ENCODE data around the gene STK33.

Gene STK33

DNA sequence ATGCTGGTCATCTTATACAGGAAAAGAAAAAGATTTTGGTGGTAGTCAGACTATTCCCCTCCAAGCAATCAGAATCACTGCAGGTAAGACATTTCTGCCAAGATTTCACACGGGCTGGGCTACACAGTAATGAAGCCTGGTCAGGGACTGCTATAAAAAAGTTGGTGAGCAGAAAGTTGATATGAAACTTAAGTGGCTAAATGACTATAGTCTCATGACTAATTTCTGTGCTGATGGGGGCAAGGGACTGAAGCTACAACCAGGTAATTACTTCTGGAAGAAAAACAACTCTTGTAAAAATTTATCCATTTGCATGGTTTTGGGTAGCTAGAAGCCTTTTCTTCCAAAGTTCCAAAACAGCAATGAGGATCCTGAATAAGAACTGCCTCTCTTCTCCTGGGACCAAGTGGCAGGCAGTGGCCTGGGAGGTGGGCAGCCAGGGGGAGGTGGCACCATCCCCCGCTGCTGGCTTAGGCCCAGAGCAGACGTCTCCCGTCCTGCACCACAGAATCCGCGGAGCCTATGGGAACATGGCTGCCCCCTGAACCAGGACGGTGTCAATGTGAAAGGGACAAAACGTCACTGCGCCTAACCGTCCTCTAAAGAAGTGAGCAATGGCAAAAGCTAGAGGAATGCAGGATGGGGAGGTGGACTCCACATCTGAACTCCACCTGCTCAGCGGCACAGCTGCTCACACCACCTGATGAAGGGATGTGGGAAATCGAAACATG lies 207.7 kb downstream of the STK33 start:
- TF ChIP-seq, protein P1, sequence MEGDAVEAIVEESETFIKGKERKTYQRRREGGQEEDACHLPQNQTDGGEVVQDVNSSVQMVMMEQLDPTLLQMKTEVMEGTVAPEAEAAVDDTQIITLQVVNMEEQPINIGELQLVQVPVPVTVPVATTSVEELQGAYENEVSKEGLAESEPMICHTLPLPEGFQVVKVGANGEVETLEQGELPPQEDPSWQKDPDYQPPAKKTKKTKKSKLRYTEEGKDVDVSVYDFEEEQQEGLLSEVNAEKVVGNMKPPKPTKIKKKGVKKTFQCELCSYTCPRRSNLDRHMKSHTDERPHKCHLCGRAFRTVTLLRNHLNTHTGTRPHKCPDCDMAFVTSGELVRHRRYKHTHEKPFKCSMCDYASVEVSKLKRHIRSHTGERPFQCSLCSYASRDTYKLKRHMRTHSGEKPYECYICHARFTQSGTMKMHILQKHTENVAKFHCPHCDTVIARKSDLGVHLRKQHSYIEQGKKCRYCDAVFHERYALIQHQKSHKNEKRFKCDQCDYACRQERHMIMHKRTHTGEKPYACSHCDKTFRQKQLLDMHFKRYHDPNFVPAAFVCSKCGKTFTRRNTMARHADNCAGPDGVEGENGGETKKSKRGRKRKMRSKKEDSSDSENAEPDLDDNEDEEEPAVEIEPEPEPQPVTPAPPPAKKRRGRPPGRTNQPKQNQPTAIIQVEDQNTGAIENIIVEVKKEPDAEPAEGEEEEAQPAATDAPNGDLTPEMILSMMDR (conservative IDR thresholded peaks at IDR 0.05; ENCODE audit: low read length): no peak
- no peak overlapping the region for H3K4me3 ChIP-seq (ENCODE audit: low read length)
- DNase-seq (ENCODE audit: low read depth): no peak

DNA sequence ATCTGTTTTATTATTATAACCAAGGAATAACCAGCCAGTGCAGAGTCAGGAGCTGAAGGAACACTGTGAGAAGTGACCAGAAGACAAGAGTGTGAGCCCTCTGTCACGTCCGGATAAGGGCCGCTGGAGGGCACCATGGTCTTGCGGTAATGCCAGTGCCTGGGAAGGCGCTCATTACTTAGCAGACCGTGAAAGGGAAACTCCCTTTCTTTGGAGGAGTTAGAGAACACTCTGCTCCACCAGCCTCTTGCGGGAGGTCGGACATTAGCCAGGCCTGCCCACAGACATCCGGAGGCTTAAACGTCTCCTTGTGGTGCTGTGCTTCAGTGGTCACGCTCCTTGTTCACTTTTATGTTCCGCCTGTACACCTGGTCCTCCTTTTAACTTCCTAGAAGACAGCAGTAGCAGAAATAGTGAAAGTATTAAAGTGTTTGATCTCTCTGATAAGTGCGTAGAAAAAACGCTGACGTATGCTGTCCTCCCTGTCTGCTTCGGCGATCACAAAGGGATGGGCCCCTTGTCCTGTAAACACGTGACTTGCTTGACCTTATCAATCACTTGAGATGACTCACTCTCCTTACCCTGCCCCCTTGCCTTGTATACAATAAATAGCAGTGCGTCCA lies 209.7 kb downstream of the STK33 start:
- no peak overlapping the region for H3K4me3 ChIP-seq (ENCODE audit: low read length)
- TF ChIP-seq, protein P1 (conservative IDR thresholded peaks at IDR 0.05; ENCODE audit: low read length): no peak
- peak; percentile 15 for DNase-seq (ENCODE audit: low read depth)

DNA sequence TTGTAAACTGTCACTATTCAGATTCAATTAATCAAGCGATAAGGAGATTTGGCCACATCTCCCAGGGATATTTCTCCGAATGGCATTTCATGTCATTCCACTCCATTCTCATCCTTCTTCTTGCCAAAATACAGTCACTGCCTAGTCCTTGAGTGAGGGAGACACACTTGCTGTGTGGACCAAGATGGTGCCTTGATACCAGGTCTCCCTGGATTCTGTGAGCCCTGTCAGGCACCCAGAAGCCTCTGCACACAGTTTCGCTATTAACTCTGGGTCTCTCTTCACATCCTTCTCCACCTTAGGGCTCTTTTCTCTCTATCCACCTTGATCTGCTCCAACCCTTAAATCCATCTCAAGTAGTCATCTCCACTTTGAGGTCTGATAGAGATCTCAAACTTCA lies 210.4 kb downstream of the STK33 start:
- no peak overlapping the region for H3K4me3 ChIP-seq (ENCODE audit: low read length)
- DNase-seq (ENCODE audit: low read depth): no peak
- TF ChIP-seq, protein P1 (conservative IDR thresholded peaks at IDR 0.05; ENCODE audit: low read length): no peak

DNA sequence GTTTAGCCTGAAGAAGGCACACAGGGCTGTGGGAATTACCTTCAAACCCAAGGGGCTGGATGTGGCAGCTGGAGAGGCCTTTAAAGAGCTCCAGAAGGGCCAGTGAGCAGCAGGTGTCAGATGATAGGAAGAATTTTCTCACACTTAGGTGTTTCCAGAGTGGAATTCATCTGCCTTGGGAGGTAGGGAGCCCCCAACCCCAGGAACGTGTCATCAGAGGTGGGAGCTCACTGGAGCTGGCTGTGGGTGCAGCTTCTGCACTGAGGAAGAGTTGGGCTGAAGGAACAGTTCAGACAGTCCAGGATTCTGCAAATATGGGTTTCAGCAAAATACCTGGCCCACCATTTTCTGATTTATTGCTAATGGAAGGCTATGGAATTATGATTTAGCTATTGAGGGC lies 210.8 kb downstream of the STK33 start:
- no peak for DNase-seq (ENCODE audit: low read depth)
- TF ChIP-seq, protein P1 (conservative IDR thresholded peaks at IDR 0.05; ENCODE audit: low read length): no peak
- no peak overlapping the region for H3K4me3 ChIP-seq (ENCODE audit: low read length)

DNA sequence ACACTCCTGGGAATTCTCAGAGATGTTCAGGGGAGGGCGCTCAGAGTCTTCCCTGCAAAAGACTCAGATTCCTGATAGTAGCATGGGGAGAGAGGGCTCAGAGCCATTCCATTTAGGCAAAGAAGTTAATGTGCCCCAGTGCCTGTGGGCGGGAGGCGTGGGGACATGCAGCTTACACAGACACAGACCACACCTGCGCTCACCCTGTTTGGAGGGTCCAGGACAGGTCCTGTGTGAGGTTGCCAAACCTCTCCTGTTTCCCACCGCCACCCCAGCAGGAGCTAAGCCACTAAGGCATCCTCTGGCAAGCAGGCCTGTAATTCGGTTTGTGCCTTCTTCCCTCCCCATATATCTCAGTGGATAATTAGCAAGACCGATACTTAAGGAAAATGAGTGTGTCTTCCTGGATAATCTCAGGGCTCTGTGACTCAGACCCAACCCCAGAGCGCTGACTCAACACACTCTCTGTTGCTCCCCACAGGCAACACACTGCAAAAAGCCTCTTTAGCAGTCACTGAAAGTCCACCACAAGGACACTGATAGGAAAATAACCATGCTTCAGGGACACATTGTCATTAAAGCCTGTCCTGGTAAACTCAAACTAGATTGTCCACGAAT lies 211.5 kb downstream of the STK33 start:
- no peak overlapping the region for H3K4me3 ChIP-seq (ENCODE audit: low read length)
- TF ChIP-seq, protein P1 (conservative IDR thresholded peaks at IDR 0.05; ENCODE audit: low read length): no peak

DNA sequence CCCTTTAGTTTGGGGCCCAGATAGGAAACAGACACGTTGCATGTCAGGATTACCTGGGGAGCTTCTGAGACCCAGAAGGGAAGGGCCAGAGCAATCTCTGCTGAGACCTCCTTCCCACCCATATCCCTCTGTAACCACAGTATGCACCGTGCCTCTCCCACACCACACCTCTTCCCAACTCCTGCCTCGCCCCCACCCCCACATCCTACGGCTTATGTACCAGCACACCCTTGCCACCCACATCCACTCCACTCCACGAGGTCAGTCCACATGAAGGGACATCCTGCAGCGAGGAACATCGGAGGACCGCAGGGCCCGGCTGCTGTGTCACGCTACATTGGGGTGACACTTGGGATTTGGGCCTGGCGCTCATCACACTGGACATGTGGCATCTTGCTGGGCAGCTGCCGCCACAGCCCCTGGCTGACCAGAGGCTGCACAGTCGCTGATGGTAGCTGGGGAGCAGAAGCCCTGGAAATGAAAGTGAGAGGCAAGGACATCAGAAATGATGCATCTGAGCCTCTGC lies 212.1 kb downstream of the STK33 start:
- DNase-seq (ENCODE audit: low read depth): no peak
- TF ChIP-seq, protein P1 (conservative IDR thresholded peaks at IDR 0.05; ENCODE audit: low read length): no peak
- no peak overlapping the region for H3K4me3 ChIP-seq (ENCODE audit: low read length)

More for the DNA sequence above, 211.5 kb downstream of the STK33 start:
- peak; percentile 20 for DNase-seq (ENCODE audit: low read depth)

Data from AG10803 (cell line).